Loucy (cell line): Measurements from ENCODE around the gene ALK.

Experiments
- H2AFZ ChIP-seq: fragments of 200-600 bp; sonication (generic); 2 replicates; pipeline ENCODE4 v1.6.0; 2016; ENCODE audit warnings: antibody characterized with exemption, mild to moderate bottlenecking, low read length, moderate library complexity
- H3F3A ChIP-seq: fragments of 200-600 bp; 2 replicates; pipeline ENCODE4 v1.6.0; 2016; ENCODE audit warnings: antibody characterized with exemption, low read depth, mild to moderate bottlenecking
- H3K27me3 ChIP-seq: fragments of 200-600 bp; sonication (generic); 2 replicates; pipeline ENCODE4 v1.6.1; 2014; ENCODE audit warnings: low read length, mild to moderate bottlenecking; ENCODE audit not compliant: insufficient read depth, poor library complexity, severe bottlenecking
- H3K36me3 ChIP-seq: fragments of 200-600 bp; sonication (generic); 2 replicates; pipeline ENCODE4 v1.6.1; 2016; ENCODE audit warnings: low read length; ENCODE audit not compliant: insufficient read depth
- H3K4me1 ChIP-seq: fragments of 200-600 bp; sonication (generic); 2 replicates; pipeline ENCODE4 v1.5.1; 2014; ENCODE audit warnings: low read length, mild to moderate bottlenecking; ENCODE audit not compliant: insufficient read depth, poor library complexity, severe bottlenecking
- H3K4me2 ChIP-seq: fragments of 200-600 bp; sonication (generic); 2 replicates; pipeline ENCODE4 v1.6.0; 2014; ENCODE audit warnings: antibody characterized with exemption, low read length, low read depth, mild to moderate bottlenecking; ENCODE audit not compliant: poor library complexity, severe bottlenecking
- H3K4me3 ChIP-seq: fragments of 200-600 bp; sonication (generic); 2 replicates; pipeline ENCODE4 v1.5.1; 2014; ENCODE audit warnings: low read length, mild to moderate bottlenecking, mixed read lengths; ENCODE audit not compliant: poor library complexity, severe bottlenecking
- H3K79me2 ChIP-seq: fragments of 200-600 bp; sonication (generic); 2 replicates; pipeline ENCODE4 v1.6.1; 2014; ENCODE audit warnings: low read length; ENCODE audit not compliant: insufficient read depth
- H3K9ac ChIP-seq: fragments of 200-600 bp; sonication (generic); 2 replicates; pipeline ENCODE4 v1.6.0; 2014; ENCODE audit warnings: mild to moderate bottlenecking, low read depth, low read length, moderate library complexity; ENCODE audit not compliant: poor library complexity, severe bottlenecking
- H3K9me2 ChIP-seq: fragments of 200-600 bp; sonication (generic); replicated peaks from 2 replicates; pipeline ENCODE4 v1.6.1; 2016; ENCODE audit warnings: low read depth, low read length, mixed read lengths
- H3K9me3 ChIP-seq: fragments of 200-600 bp; sonication (generic); 2 replicates; pipeline ENCODE4 v1.6.1; 2014; ENCODE audit warnings: mild to moderate bottlenecking, antibody characterized with exemption, low read length, low read depth; ENCODE audit not compliant: insufficient read depth
- H4K20me1 ChIP-seq: fragments of 200-600 bp; sonication (generic); 2 replicates; pipeline ENCODE4 v1.6.0; 2014; ENCODE audit warnings: antibody characterized with exemption, low read length, mild to moderate bottlenecking; ENCODE audit not compliant: insufficient read depth, poor library complexity, severe bottlenecking
- EZH2phosphoT487 ChIP-seq: fragments of 200-600 bp; IDR thresholded peaks from 2 replicates; pipeline ENCODE4 v1.6.1; 2018; ENCODE audit warnings: antibody characterized with exemption, mild to moderate bottlenecking, moderate library complexity, borderline replicate concordance
- TF ChIP-seq, protein P1 (sequence below): fragments of 200-600 bp; sonication (generic); conservative IDR thresholded peaks from 2 replicates; pipeline ENCODE4 v1.5.1; 2014; ENCODE audit warnings: mild to moderate bottlenecking, antibody characterized with exemption, low read length

ALK gene

DNA sequence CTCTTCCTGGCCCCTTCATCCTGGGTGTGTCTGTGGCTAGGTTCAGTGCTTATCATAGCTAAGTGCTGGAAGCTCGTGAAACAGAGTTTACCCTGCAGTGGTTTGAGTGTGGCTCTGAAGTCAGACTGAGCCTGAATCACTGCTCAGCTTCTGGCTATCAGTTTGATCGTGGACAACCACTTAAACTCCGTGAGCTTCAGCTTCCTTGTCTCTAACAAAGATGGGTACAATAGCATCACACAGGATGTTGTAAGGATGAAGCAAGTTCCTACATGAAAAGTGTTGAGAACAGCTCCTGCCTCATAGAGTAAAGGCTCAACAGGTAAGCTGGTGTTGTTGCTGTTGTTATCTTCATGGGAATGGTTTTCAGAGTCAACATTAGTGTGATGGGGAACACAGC, 595.8 kb downstream of the ALK start:
- H3K4me2 ChIP-seq = no peak overlapping the region
- H3K79me2 ChIP-seq = no peaks in the 10 kb centered on the region
- H3K4me1 ChIP-seq = peaks cover 10% of the 10 kb centered on the region
- no peaks in the 10 kb centered on the region for H4K20me1 ChIP-seq
- no peaks in the 10 kb centered on the region for H3K9me2 ChIP-seq
- no peaks in the 10 kb centered on the region for H3K36me3 ChIP-seq
- H3K9me3 ChIP-seq = no peaks in the 10 kb centered on the region
- no peak overlapping the region for H2AFZ ChIP-seq
- no peaks in the 10 kb centered on the region for H3F3A ChIP-seq
- H3K9ac ChIP-seq = no peak overlapping the region
- H3K27me3 ChIP-seq = no peaks in the 10 kb centered on the region
- no peak overlapping the region for H3K4me3 ChIP-seq
- TF ChIP-seq, protein P1, sequence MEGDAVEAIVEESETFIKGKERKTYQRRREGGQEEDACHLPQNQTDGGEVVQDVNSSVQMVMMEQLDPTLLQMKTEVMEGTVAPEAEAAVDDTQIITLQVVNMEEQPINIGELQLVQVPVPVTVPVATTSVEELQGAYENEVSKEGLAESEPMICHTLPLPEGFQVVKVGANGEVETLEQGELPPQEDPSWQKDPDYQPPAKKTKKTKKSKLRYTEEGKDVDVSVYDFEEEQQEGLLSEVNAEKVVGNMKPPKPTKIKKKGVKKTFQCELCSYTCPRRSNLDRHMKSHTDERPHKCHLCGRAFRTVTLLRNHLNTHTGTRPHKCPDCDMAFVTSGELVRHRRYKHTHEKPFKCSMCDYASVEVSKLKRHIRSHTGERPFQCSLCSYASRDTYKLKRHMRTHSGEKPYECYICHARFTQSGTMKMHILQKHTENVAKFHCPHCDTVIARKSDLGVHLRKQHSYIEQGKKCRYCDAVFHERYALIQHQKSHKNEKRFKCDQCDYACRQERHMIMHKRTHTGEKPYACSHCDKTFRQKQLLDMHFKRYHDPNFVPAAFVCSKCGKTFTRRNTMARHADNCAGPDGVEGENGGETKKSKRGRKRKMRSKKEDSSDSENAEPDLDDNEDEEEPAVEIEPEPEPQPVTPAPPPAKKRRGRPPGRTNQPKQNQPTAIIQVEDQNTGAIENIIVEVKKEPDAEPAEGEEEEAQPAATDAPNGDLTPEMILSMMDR = no peak
- TF ChIP-seq EZH2phosphoT487 = no peak

DNA sequence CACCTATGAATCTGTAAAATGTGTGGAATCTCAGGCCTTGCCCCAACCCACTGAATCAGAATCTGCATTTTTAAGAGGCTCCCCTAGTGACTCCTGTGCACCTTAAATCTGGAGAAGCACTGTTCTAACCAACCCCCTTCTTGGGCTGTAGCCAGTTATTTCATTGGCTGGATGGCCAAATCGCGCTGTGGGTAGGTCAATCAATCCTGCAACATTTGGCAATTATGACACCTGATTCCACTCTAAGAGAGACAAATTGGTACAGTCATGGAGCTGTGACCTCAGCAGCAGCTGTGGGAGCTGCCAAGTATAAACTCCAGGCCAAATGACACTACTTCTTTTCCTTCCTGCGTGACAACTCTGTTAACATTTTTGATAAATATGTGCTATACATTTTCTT, 597.4 kb downstream of the ALK start:
- no peaks in the 10 kb centered on the region for H3K27me3 ChIP-seq
- H3K4me1 ChIP-seq = peaks cover 10% of the 10 kb centered on the region
- H3K9me3 ChIP-seq = no peaks in the 10 kb centered on the region
- H2AFZ ChIP-seq = no peak overlapping the region
- no peaks in the 10 kb centered on the region for H3K9me2 ChIP-seq
- H3K36me3 ChIP-seq = no peaks in the 10 kb centered on the region
- no peaks in the 10 kb centered on the region for H4K20me1 ChIP-seq
- no peak overlapping the region for H3K4me3 ChIP-seq
- H3K4me2 ChIP-seq = no peak overlapping the region
- TF ChIP-seq, protein P1 = no peak
- TF ChIP-seq EZH2phosphoT487 = no peak
- no peak overlapping the region for H3K9ac ChIP-seq
- H3K79me2 ChIP-seq = no peaks in the 10 kb centered on the region
- no peaks in the 10 kb centered on the region for H3F3A ChIP-seq

DNA sequence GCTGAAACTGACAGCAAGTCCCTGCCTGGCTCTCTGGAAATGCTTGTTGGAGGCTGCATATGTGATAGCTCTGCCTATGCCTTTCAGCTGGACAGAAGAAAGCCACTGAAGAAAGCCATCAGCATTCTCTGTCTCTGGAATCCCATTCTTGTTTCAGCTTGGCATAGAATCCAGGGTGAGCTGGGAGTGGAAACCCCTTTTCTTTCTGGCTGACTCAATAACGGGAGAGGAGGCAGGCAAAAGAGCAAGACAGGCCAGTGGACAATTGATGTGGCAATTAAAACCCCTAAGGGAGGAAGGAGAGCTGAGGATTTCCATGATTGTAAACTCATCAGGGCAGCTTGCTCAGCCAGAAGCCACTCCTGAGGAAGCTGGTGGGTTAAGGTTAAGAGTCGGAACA, 598.1 kb downstream of the ALK start:
- Histone ChIP-seq H3F3A (no peaks in the 10 kb centered on the region), H3K9me2 (no peaks in the 10 kb centered on the region), H3K9me3 (no peaks in the 10 kb centered on the region), H2AFZ (no peak overlapping the region), H3K4me2 (no peak overlapping the region), H3K4me1 (peaks cover 10% of the 10 kb centered on the region), H3K79me2 (no peaks in the 10 kb centered on the region), H3K9ac (no peak overlapping the region), H3K36me3 (no peaks in the 10 kb centered on the region), H3K4me3 (no peak overlapping the region), H3K27me3 (no peaks in the 10 kb centered on the region), H4K20me1 (no peaks in the 10 kb centered on the region)
- TF ChIP-seq EZH2phosphoT487 = no peak
- TF ChIP-seq, protein P1 = no peak
